Activated CD4-positive, alpha-beta T cell treated with anti-CD3 and anti-CD28 coated beads, Interleukin-10, Interleukin-2, amounts not matched to agents 100 ng/mL and 50 ng/mL, durations not matched to agents 16 hours and 8 hours (primary cell): ENCODE results near the gene VAPA.

Source experiments
- DNase-seq: peaks from one replicate; pipeline ENCODE4 v3.0.0-alpha.2; 2020

Gene VAPA, protein sequence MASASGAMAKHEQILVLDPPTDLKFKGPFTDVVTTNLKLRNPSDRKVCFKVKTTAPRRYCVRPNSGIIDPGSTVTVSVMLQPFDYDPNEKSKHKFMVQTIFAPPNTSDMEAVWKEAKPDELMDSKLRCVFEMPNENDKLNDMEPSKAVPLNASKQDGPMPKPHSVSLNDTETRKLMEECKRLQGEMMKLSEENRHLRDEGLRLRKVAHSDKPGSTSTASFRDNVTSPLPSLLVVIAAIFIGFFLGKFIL

DNA sequence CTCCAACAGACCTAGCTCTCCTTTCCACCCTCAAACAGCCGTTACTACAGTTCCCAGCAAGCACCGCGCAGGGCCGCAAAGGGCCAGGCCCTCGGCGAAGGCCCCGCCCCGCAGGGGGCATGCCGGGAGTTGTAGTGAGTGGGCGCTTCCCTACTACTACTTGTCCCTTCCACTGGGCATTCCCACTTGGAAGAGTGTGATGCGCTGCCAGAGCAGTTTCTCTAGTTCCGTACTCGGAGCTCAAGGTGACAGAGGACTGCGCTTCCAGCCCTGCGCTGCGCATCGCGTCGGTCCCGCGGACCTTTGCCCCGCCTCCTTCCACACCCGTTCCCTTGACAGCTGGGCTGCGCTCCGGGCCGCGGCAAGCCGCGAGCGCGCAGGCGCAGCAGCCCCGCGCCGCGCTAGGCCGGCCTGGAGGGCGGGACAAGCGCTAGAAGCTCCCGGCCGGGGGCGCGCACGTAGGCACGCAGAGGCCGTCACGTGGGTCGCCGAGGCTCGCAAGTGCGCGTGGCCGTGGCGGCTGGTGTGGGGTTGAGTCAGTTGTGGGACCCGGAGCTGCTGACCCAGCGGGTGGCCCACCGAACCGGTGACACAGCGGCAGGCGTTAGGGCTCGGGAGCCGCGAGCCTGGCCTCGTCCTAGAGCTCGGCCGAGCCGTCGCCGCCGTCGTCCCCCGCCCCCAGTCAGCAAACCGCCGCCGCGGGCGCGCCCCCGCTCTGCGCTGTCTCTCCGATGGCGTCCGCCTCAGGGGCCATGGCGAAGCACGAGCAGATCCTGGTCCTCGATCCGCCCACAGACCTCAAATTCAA is at the start of gene VAPA:
TSS of gene VAPA (plus strand) at position 491 of the 808 bp plus-strand sequence. CDS start at position 732, 241 bp downstream.
- peak; percentile 96 for DNase-seq

DNA sequence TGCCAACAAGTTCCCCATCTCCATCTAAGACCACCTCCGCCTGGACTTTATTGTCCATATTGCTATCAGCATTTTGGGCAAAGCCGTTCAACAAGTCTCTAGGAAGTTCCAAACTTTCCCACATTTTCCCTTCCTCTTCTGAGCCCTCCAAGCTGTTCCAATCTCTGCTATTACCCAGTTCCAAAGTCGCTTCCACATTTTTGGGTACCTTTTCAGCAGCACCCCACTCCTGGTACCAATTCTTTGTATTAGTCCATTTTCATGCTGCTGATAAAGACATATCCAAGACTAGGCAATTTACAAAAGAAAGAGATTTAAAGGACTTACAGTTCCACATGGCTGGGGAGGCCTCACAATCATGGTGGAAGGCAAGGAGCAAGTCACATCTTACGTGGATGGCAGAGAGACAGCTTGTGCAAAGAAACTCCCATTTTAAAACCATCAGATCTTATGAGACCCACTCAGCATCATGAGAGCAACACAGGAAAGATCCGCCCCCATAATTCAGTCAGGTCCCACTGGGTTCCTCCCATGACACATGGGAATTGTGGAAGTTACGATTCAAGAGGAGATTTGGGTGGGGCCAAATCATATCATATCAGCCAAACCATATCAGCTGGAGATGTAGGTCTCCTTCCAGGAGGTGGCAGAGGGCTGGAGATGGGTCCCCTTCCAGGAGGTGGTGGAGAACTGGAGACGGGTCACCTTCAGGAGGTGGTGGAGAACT is 47.9 kb upstream of the VAPA start:
- DNase-seq: no peak

DNA sequence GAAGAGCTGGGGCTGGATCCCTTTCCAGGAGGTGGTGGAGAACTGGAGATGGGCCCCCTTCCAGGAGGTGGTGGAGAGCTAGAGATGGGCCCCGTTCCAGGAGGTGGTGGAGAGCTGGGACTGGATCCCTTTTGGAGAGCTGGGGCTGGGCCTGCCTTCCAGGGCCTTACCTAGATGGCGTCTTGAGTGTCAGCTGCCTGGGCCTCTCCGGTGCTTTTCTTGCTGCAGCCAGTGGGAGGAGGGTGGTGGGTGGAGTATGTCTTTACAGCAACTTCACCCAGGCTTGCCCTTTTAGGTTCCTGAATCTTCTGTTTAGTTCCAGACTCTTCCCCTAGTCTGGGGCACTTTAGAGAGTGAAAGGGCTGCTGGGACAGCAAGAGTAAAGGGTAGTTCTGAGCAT is 47.2 kb upstream of the VAPA start:
- no peak for DNase-seq

DNA sequence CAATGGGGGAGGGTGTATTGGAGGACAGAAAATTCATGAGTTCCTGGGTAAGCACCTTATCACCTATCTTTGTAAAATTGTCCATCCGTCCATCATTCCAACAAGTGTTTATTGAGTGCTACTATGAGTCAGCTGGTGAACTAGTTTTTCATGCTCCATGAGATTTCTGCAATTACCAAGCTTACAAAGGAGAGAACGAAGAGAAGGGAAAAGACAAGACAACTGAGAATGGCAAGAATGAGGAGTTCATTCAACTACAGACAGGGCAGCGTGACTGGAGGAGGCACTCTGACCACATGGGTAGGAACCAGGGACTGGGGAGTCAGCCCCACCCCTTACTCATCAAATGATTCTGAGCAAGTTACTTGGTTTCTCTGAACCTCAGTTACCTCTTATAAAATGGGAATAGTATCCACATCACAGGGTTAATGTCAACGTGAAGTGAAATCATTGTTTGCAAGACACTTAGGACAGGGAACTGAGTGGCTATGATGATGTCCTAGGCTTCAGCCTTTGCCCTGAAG is 46.7 kb upstream of the VAPA start:
- no peak for DNase-seq

DNA sequence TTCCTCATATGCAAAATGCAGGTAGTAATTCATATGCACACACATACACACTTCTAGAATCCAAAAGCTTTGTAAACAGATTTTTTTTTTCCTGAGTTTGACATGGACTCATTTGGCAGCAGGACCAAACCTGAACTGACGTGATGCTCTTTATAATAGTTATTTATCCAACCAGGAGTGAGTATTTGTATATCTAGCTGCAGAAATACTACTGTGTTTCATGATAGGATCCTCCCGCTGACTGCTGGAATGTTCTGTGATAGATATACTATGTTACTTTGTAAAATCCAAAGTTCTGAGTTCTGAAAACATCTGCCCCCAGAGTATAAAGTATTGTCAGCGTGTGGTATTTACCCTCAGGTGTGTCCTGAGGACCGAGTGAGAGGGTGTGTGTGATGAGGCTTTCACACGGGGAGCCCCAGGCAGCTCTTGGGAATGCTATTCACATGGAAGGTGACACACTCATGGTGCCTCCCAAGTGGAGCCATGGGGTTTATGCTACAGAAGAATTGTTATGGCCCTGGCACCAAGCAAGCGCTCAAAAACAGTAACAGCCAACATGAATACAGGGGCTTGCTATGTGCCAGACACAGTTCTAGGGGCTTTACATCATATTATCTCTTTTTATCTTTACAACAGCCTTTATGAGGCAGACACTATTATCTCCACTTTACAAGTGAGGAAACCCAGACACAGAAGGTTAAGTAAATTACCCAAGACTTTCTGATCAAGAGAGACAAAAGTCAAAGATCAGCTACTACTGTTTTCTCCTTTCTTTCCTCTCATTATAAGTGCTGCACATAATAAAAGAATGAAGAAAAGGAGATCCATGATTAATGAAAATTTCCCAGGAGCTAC is 44.7 kb upstream of the VAPA start:
- no peak for DNase-seq

DNA sequence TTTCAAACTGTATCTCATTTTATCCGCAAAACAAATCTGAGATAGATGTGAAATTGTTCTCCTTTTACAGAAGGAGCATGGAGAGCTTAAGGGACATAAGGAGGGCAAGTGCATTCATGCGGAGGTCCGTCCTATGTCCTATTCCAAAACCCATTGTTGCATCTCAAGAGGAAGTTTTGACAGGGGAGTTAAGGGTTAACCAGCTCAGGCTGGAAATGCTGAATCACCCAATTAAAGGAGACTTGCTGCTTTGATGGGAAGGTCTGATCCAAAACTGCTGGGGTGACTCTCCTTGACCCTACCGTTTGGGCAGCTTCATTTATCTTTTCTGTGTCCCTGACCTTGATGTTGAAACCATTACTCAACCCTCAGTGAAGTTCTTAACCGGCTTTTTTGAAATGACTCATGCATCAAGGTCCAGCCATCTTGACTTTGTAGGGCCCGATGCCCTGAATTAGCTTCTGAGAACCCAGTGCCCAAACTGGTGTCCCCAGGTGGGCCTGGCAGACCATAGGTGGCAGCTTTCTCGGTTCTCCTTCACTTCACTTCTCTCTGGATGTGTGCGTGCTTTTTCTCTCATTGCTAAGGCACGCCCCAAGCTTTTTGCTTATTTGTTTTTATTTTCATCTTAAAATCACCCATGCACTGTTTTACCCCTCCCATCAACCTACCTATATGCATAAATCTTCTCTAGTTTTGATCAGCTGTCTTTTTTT is 43.9 kb upstream of the VAPA start:
- peak; percentile 38 for DNase-seq

DNA sequence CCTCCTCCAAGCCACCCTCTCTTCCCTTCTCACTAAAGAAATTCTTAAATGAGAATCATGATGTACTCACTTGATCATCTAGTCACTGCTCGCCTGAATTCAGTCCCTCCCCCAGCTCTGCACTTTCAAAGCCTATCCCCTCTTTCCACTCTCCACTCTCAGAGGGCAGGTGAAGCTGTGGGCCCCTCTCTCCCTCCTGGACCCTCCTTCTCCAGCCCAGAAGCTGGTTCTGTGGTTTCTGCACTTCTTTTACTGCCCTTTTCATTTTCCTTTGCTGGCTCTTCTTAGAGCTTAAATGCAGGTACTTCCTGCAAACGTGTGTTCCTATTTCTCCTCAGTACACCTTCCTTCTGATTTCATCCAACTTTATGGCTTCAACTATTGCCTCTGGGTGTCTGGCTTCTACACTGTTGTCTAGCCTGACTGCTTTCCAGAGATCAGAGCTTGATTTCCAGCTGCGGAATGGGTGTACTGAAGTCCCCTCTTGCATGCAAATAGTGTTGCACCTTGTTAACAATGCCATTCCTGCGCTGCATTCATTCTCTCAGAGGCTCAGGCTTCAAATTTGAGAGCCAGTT is 43.3 kb upstream of the VAPA start:
- no peak for DNase-seq

DNA sequence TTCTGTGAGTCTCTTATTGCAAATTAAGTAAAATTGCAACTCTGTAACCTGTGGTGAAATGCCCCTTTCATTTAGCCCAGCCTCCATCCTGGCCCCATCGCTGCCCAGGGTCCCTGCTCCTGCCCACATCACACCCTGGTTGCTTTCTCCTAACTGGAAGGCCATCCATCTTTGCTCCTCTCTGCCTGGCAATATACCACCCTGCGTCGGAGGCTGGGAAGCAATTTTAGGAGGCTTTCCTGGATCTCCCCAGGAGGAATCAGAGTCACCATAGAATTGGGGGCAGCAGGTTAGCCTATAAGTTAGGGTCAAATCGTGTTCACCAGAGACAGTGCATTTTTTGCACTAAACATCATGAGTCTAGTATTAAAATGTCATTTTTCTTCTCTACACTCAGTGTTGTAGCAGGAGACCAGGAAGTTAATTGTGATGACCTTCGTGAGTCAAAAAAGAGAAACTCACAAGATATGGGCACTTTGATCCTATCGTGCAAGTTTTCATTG is 42.5 kb upstream of the VAPA start:
- no peak for DNase-seq

DNA sequence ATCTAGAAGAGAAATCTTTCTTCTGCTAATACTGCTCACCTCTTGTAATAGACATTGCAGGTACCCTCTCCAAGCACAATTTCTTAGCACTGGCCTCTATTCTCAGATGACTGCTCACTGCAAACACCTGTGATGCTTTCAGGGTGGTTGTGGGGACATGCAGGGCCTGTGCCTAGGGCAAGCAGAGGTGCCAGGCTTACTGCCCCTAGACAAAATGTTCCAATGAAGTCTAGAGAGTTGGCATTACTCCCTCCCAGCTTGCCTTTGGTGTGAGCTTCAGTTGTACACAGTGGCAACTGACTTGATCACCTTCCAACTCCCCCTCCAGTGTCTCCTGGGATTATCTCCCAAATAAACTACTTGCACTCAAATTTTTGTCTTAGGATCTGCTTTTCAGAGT is 41.0 kb upstream of the VAPA start:
- no peak for DNase-seq

DNA sequence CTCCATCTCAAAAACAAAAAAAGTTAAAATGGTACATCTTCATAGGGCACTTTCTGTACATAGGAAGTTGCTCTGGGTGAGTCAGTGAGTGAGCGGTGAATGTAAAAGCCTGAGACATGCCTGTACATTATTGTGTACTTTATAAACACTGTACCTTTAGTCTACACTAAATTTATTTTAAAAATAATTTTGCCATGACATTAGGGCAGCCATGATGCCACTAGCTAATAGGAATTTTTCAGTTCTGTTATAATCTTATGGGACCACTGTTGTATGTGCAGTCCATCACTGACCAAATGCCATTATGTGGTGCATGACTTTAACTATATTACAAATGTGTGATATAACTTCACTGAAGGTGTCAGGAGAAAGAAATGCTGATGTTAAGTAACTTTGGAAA is 39.1 kb upstream of the VAPA start:
- DNase-seq: no peak

DNA sequence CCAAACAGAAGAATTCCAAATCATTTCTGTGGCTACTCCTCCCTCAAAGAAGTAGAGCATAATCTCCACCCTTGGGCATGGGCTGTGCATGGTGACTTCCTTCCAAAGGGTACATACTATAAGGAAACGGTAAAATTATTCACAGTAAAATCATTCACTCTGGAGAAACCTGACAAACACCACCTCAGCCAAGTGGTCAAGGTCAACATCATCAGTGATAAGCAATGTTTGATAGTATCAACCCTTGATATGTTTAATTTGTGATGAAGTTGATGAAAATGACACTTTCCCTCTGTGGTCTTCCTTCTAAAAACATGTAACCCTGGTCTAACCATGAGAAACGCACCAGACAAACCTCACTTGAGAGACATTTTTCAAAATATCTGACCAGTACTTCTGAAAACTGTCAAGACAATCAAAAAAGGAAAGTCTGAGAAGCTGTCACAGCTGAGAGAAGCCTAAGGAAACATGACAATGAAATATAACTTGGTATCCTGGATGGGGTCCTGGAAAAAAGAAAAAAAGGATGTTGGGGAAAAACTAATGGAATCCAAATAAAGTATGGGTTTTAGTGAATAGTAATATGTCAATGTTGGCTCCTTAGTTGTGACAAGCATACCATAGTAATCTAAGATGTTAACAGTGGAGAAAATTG is 37.5 kb upstream of the VAPA start:
- no peak for DNase-seq

DNA sequence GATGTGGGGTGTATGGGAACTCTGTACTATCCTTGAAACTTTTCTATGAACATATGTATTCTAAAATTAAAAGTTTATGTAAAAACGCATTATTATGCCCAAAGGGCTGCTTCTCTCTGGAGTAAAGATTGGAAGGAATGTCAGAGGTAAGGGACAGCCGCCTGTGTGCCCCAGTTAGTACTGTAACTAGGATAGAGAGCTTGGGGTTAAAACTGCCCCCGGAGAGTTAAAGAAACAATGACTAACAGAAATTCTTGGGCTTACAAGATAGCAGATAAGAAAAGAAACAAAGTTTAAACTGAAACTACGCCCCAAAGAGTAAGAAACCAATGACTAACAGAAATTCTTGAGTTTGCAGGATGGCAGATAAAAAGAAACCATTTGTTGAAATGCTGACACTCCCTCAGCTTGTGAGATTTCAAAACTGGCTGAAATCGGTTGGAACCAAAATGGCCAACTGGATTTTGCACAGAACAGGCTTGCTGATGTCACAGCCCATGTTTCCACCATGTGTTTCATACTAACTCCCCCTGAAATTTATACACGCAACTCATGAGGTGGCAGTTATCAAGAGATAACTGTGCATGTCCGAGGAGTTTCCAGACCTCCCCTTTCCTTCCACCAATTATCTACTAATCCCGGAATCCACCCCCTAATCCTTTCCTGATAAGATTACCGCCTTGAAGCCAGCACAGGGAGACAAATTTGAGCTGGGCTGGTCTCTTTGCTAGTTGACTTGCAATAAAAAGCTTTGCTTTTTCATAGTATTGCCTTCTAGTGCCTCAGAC is 36.8 kb upstream of the VAPA start:
- DNase-seq: peak; percentile 53

DNA sequence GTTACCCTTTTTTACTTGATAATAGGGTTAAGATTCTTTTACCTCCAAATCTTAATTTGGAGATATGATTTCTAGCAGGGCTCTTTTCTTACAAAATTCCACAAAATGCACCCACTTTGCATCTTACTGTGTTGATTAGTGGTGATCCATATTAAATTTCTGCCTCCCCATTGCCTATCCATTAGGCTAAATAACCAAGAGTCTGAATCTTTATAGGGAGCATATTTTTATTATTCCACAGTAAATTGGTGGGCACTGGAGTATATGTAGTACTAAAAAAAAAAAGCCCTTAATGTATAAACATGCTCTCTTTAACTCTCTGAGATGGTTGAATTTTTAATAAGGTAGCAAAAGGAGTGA is 36.2 kb upstream of the VAPA start:
- DNase-seq: no peak

DNA sequence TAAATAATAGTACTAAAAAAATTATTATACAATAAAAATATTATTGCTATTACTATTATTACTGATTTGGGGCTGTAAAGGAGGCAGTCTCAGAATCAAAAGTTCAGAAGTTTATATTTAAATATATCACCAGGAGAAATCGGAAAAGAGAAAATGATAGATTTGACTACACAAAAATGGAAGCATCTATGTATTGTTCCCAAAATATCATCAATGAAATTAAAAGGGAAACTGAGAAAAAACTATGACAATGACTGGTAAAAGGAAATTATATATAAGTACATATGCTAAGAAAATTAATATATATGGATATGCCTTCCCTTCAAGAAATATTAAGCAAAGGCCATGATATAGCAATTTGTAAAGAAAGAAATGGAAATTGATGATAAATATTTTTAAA is 35.7 kb upstream of the VAPA start:
- no peak for DNase-seq

DNA sequence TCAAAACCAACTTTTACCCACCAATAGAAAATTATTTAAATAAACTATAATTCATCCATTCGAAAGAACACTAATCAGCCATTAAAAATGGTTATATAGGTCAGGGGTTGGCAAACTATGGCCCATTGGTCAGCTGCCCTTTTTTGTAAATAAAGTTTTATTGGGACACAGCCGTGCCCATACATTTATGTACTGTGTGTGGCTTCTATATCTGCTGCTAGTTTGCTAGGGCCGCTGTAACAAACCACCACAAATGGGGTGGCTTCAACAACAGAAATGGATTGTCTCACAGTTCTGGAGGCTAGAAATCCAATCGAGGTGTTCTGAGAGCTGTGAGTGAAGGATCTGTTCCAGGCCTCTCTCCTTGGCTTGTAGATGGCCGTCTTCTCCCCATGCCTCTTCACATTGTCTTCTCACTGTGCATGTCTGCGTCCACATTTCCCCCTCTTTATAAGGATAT is 35.0 kb upstream of the VAPA start:
- DNase-seq: no peak

DNA sequence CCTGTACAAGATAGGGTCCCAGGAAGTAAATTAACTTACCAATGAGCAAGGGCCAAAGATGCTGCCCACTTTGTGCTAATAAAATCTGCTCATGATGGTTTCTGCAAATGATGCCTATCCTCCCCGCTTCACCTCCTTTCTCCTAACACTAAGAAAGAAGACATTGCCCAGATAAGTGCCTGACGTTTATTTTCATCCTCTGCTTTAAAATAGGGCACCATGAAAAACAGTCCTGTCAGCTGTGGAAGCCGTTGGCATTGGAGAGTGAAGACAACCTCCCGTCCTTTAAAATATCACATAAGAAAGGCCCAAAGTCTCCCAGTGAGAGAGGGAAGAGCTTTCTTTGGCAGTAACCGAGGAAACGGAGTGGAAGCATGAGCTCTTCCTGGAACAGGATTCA is 29.7 kb upstream of the VAPA start:
- DNase-seq: no peak

DNA sequence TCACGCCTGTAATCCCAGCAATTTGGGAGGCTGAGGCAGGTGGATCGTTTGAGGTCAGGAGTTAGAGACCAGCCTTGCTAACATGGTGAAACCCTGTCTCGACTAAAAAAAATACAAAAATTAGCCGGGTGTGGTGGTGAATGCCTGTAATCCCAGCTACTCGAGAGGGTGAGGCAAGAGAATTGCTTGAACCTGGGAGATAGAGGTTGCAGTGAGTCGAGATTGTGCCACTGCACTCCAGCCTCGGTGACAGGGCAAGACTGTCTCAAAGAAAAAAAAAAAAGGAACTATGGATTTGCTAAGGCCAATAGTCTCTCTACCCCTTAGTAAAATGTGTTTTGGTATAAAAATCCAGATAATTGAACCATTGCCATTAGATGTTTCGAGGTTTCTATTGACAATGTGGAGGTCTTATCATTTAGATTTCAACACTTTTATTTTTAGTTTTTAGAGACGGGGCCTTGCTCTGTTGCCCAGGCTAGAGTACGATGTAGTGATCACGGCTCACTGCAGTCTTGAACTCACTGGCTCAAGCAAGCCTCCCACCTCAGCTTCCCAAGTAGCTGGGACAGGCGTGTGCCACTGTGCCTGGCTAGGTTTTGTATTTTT is 29.2 kb upstream of the VAPA start:
- DNase-seq: no peak

DNA sequence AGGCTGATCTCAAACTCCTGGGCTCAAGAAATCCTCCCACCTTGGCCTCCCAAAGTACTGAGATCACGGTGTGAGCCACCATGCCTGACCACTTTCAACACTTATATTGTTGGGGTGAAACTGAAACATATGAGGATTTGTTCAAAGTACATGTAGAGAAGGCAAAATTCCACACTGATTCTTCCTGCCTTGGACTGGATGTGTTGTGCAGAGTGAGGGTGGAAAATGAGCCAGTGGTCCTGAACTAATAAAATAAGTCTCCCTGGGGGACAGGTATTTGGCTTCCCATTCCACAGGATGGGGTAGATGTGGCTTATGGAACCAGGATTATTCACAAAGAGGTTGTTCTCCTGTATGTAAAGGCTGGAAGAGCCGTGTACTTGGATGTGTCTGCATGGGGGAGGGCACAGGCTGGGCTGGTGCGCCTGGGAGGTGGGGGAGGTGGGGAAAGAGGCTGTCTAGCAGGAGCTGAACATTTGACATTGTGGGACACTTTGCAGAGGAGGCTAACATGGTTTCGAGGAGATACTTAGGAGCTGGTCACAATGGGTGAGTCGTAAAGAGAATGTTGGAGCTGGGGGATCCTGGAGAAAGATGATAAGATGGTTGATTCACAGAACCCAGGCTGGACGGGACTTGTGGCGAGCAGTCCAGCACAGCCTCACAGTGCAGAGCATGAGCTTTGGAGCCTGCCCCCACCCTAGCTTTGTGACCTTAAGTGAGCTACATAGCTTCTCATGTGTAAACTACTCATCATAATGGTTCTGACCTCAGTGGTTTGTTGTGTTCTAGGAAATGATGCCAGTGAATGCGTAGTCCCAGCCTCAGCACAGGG is 28.4 kb upstream of the VAPA start, which contains the start of gene TXNDC2:
TSS of gene TXNDC2 (plus strand) at position 804 of the 835 bp plus-strand sequence. CDS start 708 bp downstream, outside the sequence.
- no peak for DNase-seq

DNA sequence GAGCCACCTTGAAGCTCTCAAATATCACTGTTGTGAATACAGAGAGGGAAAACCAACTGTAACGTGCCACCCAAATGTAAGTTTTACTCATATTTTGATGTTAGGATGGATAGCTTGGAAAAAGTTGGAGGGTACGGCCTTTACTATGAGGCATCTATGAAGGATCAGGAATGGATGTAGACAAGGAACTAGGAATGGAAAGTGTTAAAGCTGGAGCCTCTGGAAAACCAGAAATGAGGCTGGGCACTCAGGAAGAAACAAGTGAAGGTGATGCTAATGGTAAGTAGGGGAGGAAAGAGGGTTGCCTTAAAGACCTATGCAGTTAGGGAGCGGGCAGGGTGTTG is 27.8 kb upstream of the VAPA start:
- DNase-seq: no peak
